Memory B cell (primary cell): ENCODE results near the gene LRRIQ3.

Source experiments
- ATAC-seq: fragments of 150-1000 bp; cut with Tn5 transposase; 2 replicates; pipeline ENCODE4 v1.10.0; 2021; ENCODE audit warnings: low read depth, mild to moderate bottlenecking, moderate library complexity
- DNase-seq, 2 donors: peaks; one replicate each; pipeline ENCODE4 v3.0.0; 2022; ENCODE audit warnings: low spot score in 2 of 2
- H3K27ac Mint-ChIP-seq: one replicate; pipeline ENCODE4 v1.8.0; 2022; ENCODE audit warnings: mild to moderate bottlenecking, moderate library complexity, mixed read lengths
- H3K27me3 Mint-ChIP-seq: one replicate; pipeline ENCODE4 v1.8.0; 2022; ENCODE audit warnings: mixed read lengths
- H3K36me3 Mint-ChIP-seq: one replicate; pipeline ENCODE4 v1.8.0; 2022; ENCODE audit warnings: mild to moderate bottlenecking, mixed read lengths
- H3K4me1 Mint-ChIP-seq: one replicate; pipeline ENCODE4 v1.8.0; 2022; ENCODE audit warnings: mixed read lengths
- H3K4me3 Mint-ChIP-seq: one replicate; pipeline ENCODE4 v1.8.0; 2022; ENCODE audit warnings: mild to moderate bottlenecking, moderate library complexity, mixed read lengths
- H3K9me3 Mint-ChIP-seq: one replicate; pipeline ENCODE4 v1.8.0; 2022; ENCODE audit warnings: mixed read lengths

LRRIQ3 gene

GRCh38 chr1:74197657-74198552 is at the start of gene LRRIQ3, which contains the start of gene FPGT:
Gene LRRIQ3, minus strand, starts transcription at chr1:74198176. Its CDS starts 14,492 bp downstream, at chr1:74183684.
Gene FPGT, plus strand, starts transcription at chr1:74198242. Its CDS starts 37 bp downstream, at chr1:74198279.
- Mint-ChIP-seq H3K9me3 (no peaks in the 10 kb centered on the region), H3K4me1 (peaks cover 8% of the 10 kb centered on the region), H3K4me3 (peak within 1 kb of the TSS; percentile 98), H3K27me3 (no peaks in the 10 kb centered on the region), H3K36me3 (peaks cover 3% of the 10 kb centered on the region), H3K27ac (peak within 1 kb of the TSS; percentile 95)
- DNase-seq (peak; percentile 90 to 93), ATAC-seq (peak; percentile 94)

GRCh38 chr1:74246315-74246714 is 48.3 kb upstream of the LRRIQ3 start:
- Mint-ChIP-seq H3K4me1 (no peaks in the 10 kb centered on the region), H3K27me3 (no peaks in the 10 kb centered on the region), H3K27ac (no peak overlapping the region), H3K9me3 (no peaks in the 10 kb centered on the region), H3K4me3 (no peak overlapping the region), H3K36me3 (no peaks in the 10 kb centered on the region)
- no peak for ATAC-seq
- no peak for DNase-seq

GRCh38 chr1:74245168-74245772 is 47.3 kb upstream of the LRRIQ3 start:
- no peak for DNase-seq
- H3K4me3 Mint-ChIP-seq: no peak overlapping the region
- H3K9me3 Mint-ChIP-seq: no peaks in the 10 kb centered on the region
- no peaks in the 10 kb centered on the region for H3K4me1 Mint-ChIP-seq
- H3K36me3 Mint-ChIP-seq: no peaks in the 10 kb centered on the region
- H3K27me3 Mint-ChIP-seq: no peaks in the 10 kb centered on the region
- H3K27ac Mint-ChIP-seq: no peak overlapping the region
- ATAC-seq: no peak

- Mint-ChIP-seq H3K4me1 (no peaks in the 10 kb centered on the region), H3K27ac (no peak overlapping the region), H3K4me3 (no peak overlapping the region), H3K36me3 (peaks cover 3% of the 10 kb centered on the region), H3K9me3 (no peaks in the 10 kb centered on the region), H3K27me3 (no peaks in the 10 kb centered on the region)
- DNase-seq: no peak
- ATAC-seq: no peak
Measured at GRCh38 chr1:74237787-74238186, 39.8 kb upstream of the LRRIQ3 start.

- no peak for ATAC-seq
- no peaks in the 10 kb centered on the region for H3K27me3 Mint-ChIP-seq
- H3K9me3 Mint-ChIP-seq: peaks cover 2% of the 10 kb centered on the region
- no peak for DNase-seq
- H3K36me3 Mint-ChIP-seq: peaks cover 3% of the 10 kb centered on the region
- H3K4me3 Mint-ChIP-seq: no peak overlapping the region
- no peak overlapping the region for H3K27ac Mint-ChIP-seq
- H3K4me1 Mint-ChIP-seq: no peaks in the 10 kb centered on the region
Measured at GRCh38 chr1:74237035-74237434, 39.1 kb upstream of the LRRIQ3 start.

GRCh38 chr1:74236440-74236839 is 38.5 kb upstream of the LRRIQ3 start:
- H3K9me3 Mint-ChIP-seq: peaks cover 2% of the 10 kb centered on the region
- no peak for ATAC-seq
- DNase-seq: no peak
- H3K36me3 Mint-ChIP-seq: peaks cover 3% of the 10 kb centered on the region
- no peak overlapping the region for H3K27ac Mint-ChIP-seq
- no peak overlapping the region for H3K4me3 Mint-ChIP-seq
- no peaks in the 10 kb centered on the region for H3K4me1 Mint-ChIP-seq
- H3K27me3 Mint-ChIP-seq: no peaks in the 10 kb centered on the region

- H3K36me3 Mint-ChIP-seq: peaks cover 3% of the 10 kb centered on the region
Measured at GRCh38 chr1:74235153-74235552, 37.2 kb upstream of the LRRIQ3 start, which contains the start of gene TNNI3K. Gene TNNI3K, plus strand, starts transcription at chr1:74235387. Its CDS starts 65 bp downstream, at chr1:74235452.

GRCh38 chr1:74223453-74223852 is 25.5 kb upstream of the LRRIQ3 start:
- H3K27me3 Mint-ChIP-seq: peaks cover 3% of the 10 kb centered on the region
- no peak overlapping the region for H3K27ac Mint-ChIP-seq
- H3K9me3 Mint-ChIP-seq: peaks cover 20% of the 10 kb centered on the region
- H3K4me1 Mint-ChIP-seq: no peaks in the 10 kb centered on the region
- no peak for ATAC-seq
- peaks cover 11% of the 10 kb centered on the region for H3K36me3 Mint-ChIP-seq
- DNase-seq: no peak
- H3K4me3 Mint-ChIP-seq: no peak overlapping the region

More at GRCh38 chr1:74235153-74235552, 37.2 kb upstream of the LRRIQ3 start, which contains the start of gene TNNI3K:
- no peak for ATAC-seq
- H3K27ac Mint-ChIP-seq: no peak within 1 kb of the TSS
- H3K9me3 Mint-ChIP-seq: peaks cover 2% of the 10 kb centered on the region
- DNase-seq: no peak
- H3K27me3 Mint-ChIP-seq: no peaks in the 10 kb centered on the region
- H3K4me1 Mint-ChIP-seq: no peaks in the 10 kb centered on the region
- no peak within 1 kb of the TSS for H3K4me3 Mint-ChIP-seq

GRCh38 chr1:74222701-74223100 is 24.7 kb upstream of the LRRIQ3 start:
- Mint-ChIP-seq H3K27ac (no peak overlapping the region), H3K36me3 (peaks cover 11% of the 10 kb centered on the region), H3K4me3 (no peak overlapping the region), H3K4me1 (no peaks in the 10 kb centered on the region), H3K9me3 (peaks cover 18% of the 10 kb centered on the region), H3K27me3 (peaks cover 3% of the 10 kb centered on the region)
- DNase-seq (no peak), ATAC-seq (no peak)

- Mint-ChIP-seq H3K36me3 (peaks cover 4% of the 10 kb centered on the region), H3K9me3 (no peaks in the 10 kb centered on the region), H3K4me1 (no peaks in the 10 kb centered on the region), H3K27ac (no peak overlapping the region), H3K27me3 (peaks cover 2% of the 10 kb centered on the region), H3K4me3 (no peak overlapping the region)
- ATAC-seq: no peak
- DNase-seq: no peak
Measured at GRCh38 chr1:74215229-74215628, 17.3 kb upstream of the LRRIQ3 start.

- Mint-ChIP-seq H3K36me3 (peaks cover 14% of the 10 kb centered on the region), H3K4me1 (no peaks in the 10 kb centered on the region), H3K27me3 (no peaks in the 10 kb centered on the region), H3K4me3 (no peak overlapping the region), H3K27ac (no peak overlapping the region), H3K9me3 (peaks cover 2% of the 10 kb centered on the region)
- ATAC-seq (no peak), DNase-seq (no peak)
Measured at GRCh38 chr1:74205266-74205665, 7.3 kb upstream of the LRRIQ3 start.

- ATAC-seq (no peak), DNase-seq (no peak)
- H3K4me1 Mint-ChIP-seq: peaks cover 8% of the 10 kb centered on the region
- no peaks in the 10 kb centered on the region for H3K9me3 Mint-ChIP-seq
- no peaks in the 10 kb centered on the region for H3K27me3 Mint-ChIP-seq
- H3K36me3 Mint-ChIP-seq: peaks cover 5% of the 10 kb centered on the region
- H3K27ac Mint-ChIP-seq: no peak overlapping the region
- no peak overlapping the region for H3K4me3 Mint-ChIP-seq
Measured at GRCh38 chr1:74199504-74199903, 1.5 kb upstream of the LRRIQ3 start.

GRCh38 chr1:74197255-74197654 is 721 bp downstream of the LRRIQ3 start:
- Mint-ChIP-seq H3K27ac (peak overlapping the region; percentile 95), H3K36me3 (peaks cover 3% of the 10 kb centered on the region), H3K4me3 (peak overlapping the region; percentile 98), H3K27me3 (no peaks in the 10 kb centered on the region), H3K9me3 (no peaks in the 10 kb centered on the region), H3K4me1 (peaks cover 8% of the 10 kb centered on the region)
- ATAC-seq: no peak
- DNase-seq: no peak

- peaks cover 8% of the 10 kb centered on the region for H3K4me1 Mint-ChIP-seq
- peaks cover under 1% of the 10 kb centered on the region for H3K36me3 Mint-ChIP-seq
- H3K27ac Mint-ChIP-seq: no peak overlapping the region
- ATAC-seq (no peak), DNase-seq (no peak)
- peaks cover under 1% of the 10 kb centered on the region for H3K9me3 Mint-ChIP-seq
- H3K27me3 Mint-ChIP-seq: no peaks in the 10 kb centered on the region
- no peak overlapping the region for H3K4me3 Mint-ChIP-seq
Measured at GRCh38 chr1:74195339-74195738, 2.6 kb downstream of the LRRIQ3 start.
